ENCODE measurements around the gene FOXA2.

- TF ChIP-seq CTCF (IDR thresholded peaks at IDR 0.05) (no peak), EZH2 (IDR thresholded peaks at IDR 0.05; ENCODE audit: borderline replicate concordance, insufficient read depth, low read depth, low read length, poor library complexity, severe bottlenecking) (no peak)
Measured at GRCh38 chr20:22540832-22541231, 43.5 kb downstream of the FOXA2 start.
